HepG2 (cell line): ENCODE data around the gene CTNND2. TPM values are rescaled to one million over a fixed set of nuclear protein-coding genes. Genes with fewer than 3 reads are reported as not detected.

ENCODE experiments used
- ATAC-seq: fragments of 200-7000 bp; cut with Tn5 transposase; 3 replicates; pipeline ENCODE4 v1.9.1; 2020; ENCODE audit warnings: mild to moderate bottlenecking, moderate library complexity
- BruUV-seq: library from RNA; stranded (reverse); fragments of 400-500 nt; replicated peaks from 2 replicates; lab custom pipeline; 2021; lab: Mats Ljungman, UMichigan
- CTCF ChIA-PET: fragments of 300-600 bp; formaldehyde crosslinking; extraction: SDS; loops from one replicate; lab custom pipeline; 2021; ENCODE audit warnings: low total read pairs, inconsistent platforms, low intra/inter-chr PET ratio; lab: Yijun Ruan, JAX
- POLR2A ChIA-PET: fragments of 350-600 bp; sonication (Branson Sonifier 250); formaldehyde crosslinking; loops from one replicate; lab custom pipeline; 2020; ENCODE audit warnings: antibody characterized with exemption, inconsistent platforms; lab: Yijun Ruan, JAX
- DNase-seq: peaks from one replicate; pipeline ENCODE4 v3.0.0-alpha.2; 2015; ENCODE audit warnings: low spot score
- FAIRE-seq: peaks from 3 replicates; lab custom pipeline; 2011; peaks lifted over from hg19 to GRCh38; lab: Jason Lieb, UNC
- H2AFZ ChIP-seq: one replicate; pipeline ENCODE4 v1.6.1; 2011; ENCODE audit warnings: low read length, inconsistent platforms
- H3K27ac ChIP-seq: fragments of 300-600 bp; 3 replicates; pipeline ENCODE4 v1.8.0; 2011; ENCODE audit warnings: mixed run types, mild to moderate bottlenecking, mixed read lengths, low read length, inconsistent platforms; ENCODE audit not compliant: insufficient read depth; ENCODE audit errors: extremely low read length
- H3K27me3 ChIP-seq, 2 experiments: fragments of 200-600 bp in 1 of 2; 2 replicates in 1 of 2; 3 replicates in 1 of 2; pipeline versions ENCODE4 v1.6.0 to v1.8.0; 2011; ENCODE audit warnings: low read length in 2 of 2, mild to moderate bottlenecking in 2 of 2, moderate library complexity in 2 of 2, inconsistent platforms in 1 of 2; ENCODE audit not compliant: insufficient read depth in 2 of 2, control insufficient read depth in 1 of 2
- H3K36me3 ChIP-seq, 2 experiments: fragments of 200-600 bp in 1 of 2; replicated peaks in 1 of 2; 2 replicates in 1 of 2; 3 replicates in 1 of 2; pipeline versions ENCODE4 v1.5.1 to v1.8.0; 2011; ENCODE audit warnings: low read length in 2 of 2, inconsistent platforms in 1 of 2; ENCODE audit not compliant: insufficient read depth in 2 of 2, control insufficient read depth in 1 of 2
- H3K4me1 ChIP-seq: 2 replicates; pipeline ENCODE4 v1.5.1; 2012; ENCODE audit warnings: low read length, inconsistent platforms; ENCODE audit not compliant: insufficient read depth
- H3K4me2 ChIP-seq: 2 replicates; pipeline ENCODE4 v1.6.0; 2011; ENCODE audit warnings: low read depth, low read length, inconsistent platforms
- H3K4me3 ChIP-seq, 3 experiments: fragments of 200-600 bp in 1 of 3; sonication (generic), shearing (Covaris generic) in 1 of 3; replicated peaks in 1 of 3; 2 replicates each; pipeline ENCODE4 v1.5.1; 2011 to 2016; ENCODE audit warnings: low read length in 3 of 3, inconsistent platforms in 2 of 3, low read depth in 2 of 3, mild to moderate bottlenecking in 2 of 3, control low read depth in 1 of 3, mixed read lengths in 1 of 3; ENCODE audit not compliant: insufficient read depth in 1 of 3
- H3K79me2 ChIP-seq: one replicate; pipeline ENCODE4 v1.6.1; 2011; ENCODE audit warnings: low read length, inconsistent platforms; ENCODE audit not compliant: insufficient read depth
- H3K9ac ChIP-seq: 2 replicates; pipeline ENCODE4 v1.6.0; 2011; ENCODE audit warnings: mild to moderate bottlenecking, low read depth, low read length, inconsistent platforms; ENCODE audit not compliant: insufficient read depth
- H3K9me3 ChIP-seq: 2 replicates; pipeline ENCODE4 v1.5.1; 2012; ENCODE audit warnings: mild to moderate bottlenecking, low read length
- H4K20me1 ChIP-seq: 2 replicates; pipeline ENCODE4 v1.6.0; 2011; ENCODE audit warnings: inconsistent platforms, mild to moderate bottlenecking, low read length, moderate library complexity; ENCODE audit not compliant: insufficient read depth
- ISX ChIP-seq: sonication (generic); formaldehyde crosslinking; conservative IDR thresholded peaks from 2 replicates; pipeline ENCODE4 v1.5.0; 2020; ENCODE audit warnings: missing genetic modification reagents
- NFIB ChIP-seq: sonication (generic); formaldehyde crosslinking; IDR thresholded peaks from 2 replicates; pipeline ENCODE4 v1.9.0; 2021; ENCODE audit warnings: missing genetic modification reagents, mild to moderate bottlenecking, borderline replicate concordance
- PAXIP1 ChIP-seq: sonication (generic); formaldehyde crosslinking; conservative IDR thresholded peaks from 2 replicates; pipeline ENCODE4 v1.4.0; 2020; ENCODE audit warnings: mild to moderate bottlenecking, missing genetic modification reagents, moderate library complexity
- SP4 ChIP-seq: sonication (generic); formaldehyde crosslinking; IDR thresholded peaks from 2 replicates; pipeline ENCODE4 v1.8.1; 2023; ENCODE audit warnings: mild to moderate bottlenecking, missing genetic modification reagents
- TGIF2 ChIP-seq: IDR thresholded peaks from 2 replicates; pipeline ENCODE4 v1.6.1; 2016; ENCODE audit warnings: control low read depth, missing compliant biosample characterization
- WGBS: methylation state at CpG from one replicate; pipeline ENCODE4 v1.1.6; 2017; ENCODE audit warnings: low lambda C conversion rate; 5-methylcytosine and 5-hydroxymethylcytosine counted together
- in situ Hi-C: cut with HindIII; loops from 2 replicates; pipeline ENCODE4 v1.10.0; 2017; ENCODE audit warnings: low pct_unique_long_range_greater_than_20kb; ENCODE audit not compliant: extremely low pct_ligation_motif_present
- intact Hi-C: fragments of 100-400 bp; cut with micrococcal nuclease; formaldehyde crosslinking; loops from one replicate; pipeline ENCODE4 v1.10.0; 2022; ENCODE audit not compliant: unreplicated experiment
- polyA plus RNA-seq, 8 experiments: library from polyadenylated mRNA; depleted of rRNA in 3 of 8; stranded (reverse) in 7 of 8; unstranded in 1 of 8; fragments of >200 nt; fragmentation: Illumina TruSeq in 4 of 8; extraction: Trizol in 4 of 8; gene quantifications; 2 replicates each; pipeline versions ENCODE4 v1.2.1 to v1.2.3, GENCODE V29; 2011 to 2016; ENCODE audit warnings: low read depth in 4 of 8, missing spikeins in 1 of 8, mixed read lengths in 1 of 8; ENCODE audit not compliant: insufficient read depth in 1 of 8
- total RNA-seq, 5 experiments: library from RNA; depleted of rRNA; stranded (reverse); fragments of >200 nt; fragmentation: Illumina TruSeq; extraction: Trizol; gene quantifications; 2 replicates each; pipeline ENCODE4 v1.2.3, GENCODE V29; 2016; ENCODE audit warnings: low read depth in 1 of 5
- TF ChIP-seq, protein P1 (sequence below): sonication (generic); formaldehyde crosslinking; IDR thresholded peaks from 2 replicates; pipeline ENCODE4 v1.8.1; 2023; ENCODE audit warnings: mild to moderate bottlenecking, moderate library complexity, missing genetic modification reagents
- TF ChIP-seq, protein P2 (sequence below): sonication (generic); formaldehyde crosslinking; IDR thresholded peaks from 2 replicates; pipeline ENCODE4 v1.4.0; 2020; ENCODE audit warnings: mild to moderate bottlenecking, missing genetic modification reagents
- TF ChIP-seq, protein P3 (sequence below): IDR thresholded peaks from 2 replicates; pipeline ENCODE4 v1.6.1; 2016; ENCODE audit warnings: low read depth, control low read depth
- TF ChIP-seq, protein P4 (sequence below), 2 experiments: fragments of 450-650 bp in 1 of 2; sonication (generic) in 1 of 2; formaldehyde crosslinking; IDR thresholded peaks; 2 replicates each; pipeline versions ENCODE4 v1.5.0 to v1.8.0; 2020 to 2022; ENCODE audit warnings: mild to moderate bottlenecking in 1 of 2, missing genetic modification reagents in 1 of 2
- TF ChIP-seq, protein P5 (sequence below), 2 experiments: IDR thresholded peaks; 2 replicates each; pipeline ENCODE4 v1.6.1; 2011 to 2012; ENCODE audit warnings: low read length in 2 of 2, borderline replicate concordance in 1 of 2, low read depth in 1 of 2, mild to moderate bottlenecking in 1 of 2, moderate library complexity in 1 of 2

Gene CTNND2
- total and polyA plus RNA-seq, 2 of the 13 experiments (the other 11 are each of a cell fraction or from before 2014, with no cell fraction given), result not detected

GRCh38 chr5:10934783-10935355, 969.4 kb downstream of the CTNND2 start:
- CTCF ChIA-PET, result no interaction called here
- Histone ChIP-seq H3K36me3 (no peaks in the 10 kb centered on the region), H4K20me1 (no peaks in the 10 kb centered on the region), H3K4me1 (no peaks in the 10 kb centered on the region), H3K9me3 (no peaks in the 10 kb centered on the region), H3K4me3 (no peak overlapping the region), H2AFZ (no peak overlapping the region), H3K4me2 (no peak overlapping the region), H3K27me3 (no peaks in the 10 kb centered on the region; a peak in 1 of 5 replicates), H3K9ac (no peak overlapping the region), H3K79me2 (no peaks in the 10 kb centered on the region), H3K27ac (no peak overlapping the region)
- FAIRE-seq, result no peak
- DNase-seq, result no peak
- no TSS peak for BruUV-seq
- in situ Hi-C loops, result no loop called here
- WGBS, result 14% methylated on average over 7 of the region's 7 CpGs
- no peak for ATAC-seq
- POLR2A ChIA-PET, result no interaction called here
- intact Hi-C loops, result no loop called here
- TF ChIP-seq ISX (CRISPR knock-in tag) (no peak), SP4 (CRISPR knock-in tag) (no peak), TGIF2 (CRISPR knock-in tag) (no peak), NFIB (CRISPR knock-in tag) (no peak), PAXIP1 (CRISPR knock-in tag) (no peak)
- TF ChIP-seq, protein P1, sequence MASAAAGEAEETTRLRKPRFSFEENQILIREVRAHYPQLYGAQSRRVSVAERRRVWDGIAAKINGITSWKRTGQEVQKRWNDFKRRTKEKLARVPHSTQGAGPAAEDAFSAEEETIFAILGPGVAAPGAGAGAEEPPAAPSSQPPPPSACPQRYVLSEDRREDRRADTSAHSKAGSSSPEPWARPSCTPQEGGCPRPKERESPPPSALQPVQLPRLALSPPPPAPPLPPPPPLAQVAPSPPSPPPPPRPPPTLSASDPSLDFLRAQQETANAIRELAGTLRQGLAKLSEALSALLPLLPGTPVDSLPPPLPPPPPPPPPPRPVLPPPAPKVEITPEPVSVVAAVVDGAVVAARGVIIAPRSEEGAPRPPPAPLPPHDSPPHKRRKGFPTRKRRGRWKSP (CRISPR knock-in tag), result no peak
- TF ChIP-seq, protein P2, sequence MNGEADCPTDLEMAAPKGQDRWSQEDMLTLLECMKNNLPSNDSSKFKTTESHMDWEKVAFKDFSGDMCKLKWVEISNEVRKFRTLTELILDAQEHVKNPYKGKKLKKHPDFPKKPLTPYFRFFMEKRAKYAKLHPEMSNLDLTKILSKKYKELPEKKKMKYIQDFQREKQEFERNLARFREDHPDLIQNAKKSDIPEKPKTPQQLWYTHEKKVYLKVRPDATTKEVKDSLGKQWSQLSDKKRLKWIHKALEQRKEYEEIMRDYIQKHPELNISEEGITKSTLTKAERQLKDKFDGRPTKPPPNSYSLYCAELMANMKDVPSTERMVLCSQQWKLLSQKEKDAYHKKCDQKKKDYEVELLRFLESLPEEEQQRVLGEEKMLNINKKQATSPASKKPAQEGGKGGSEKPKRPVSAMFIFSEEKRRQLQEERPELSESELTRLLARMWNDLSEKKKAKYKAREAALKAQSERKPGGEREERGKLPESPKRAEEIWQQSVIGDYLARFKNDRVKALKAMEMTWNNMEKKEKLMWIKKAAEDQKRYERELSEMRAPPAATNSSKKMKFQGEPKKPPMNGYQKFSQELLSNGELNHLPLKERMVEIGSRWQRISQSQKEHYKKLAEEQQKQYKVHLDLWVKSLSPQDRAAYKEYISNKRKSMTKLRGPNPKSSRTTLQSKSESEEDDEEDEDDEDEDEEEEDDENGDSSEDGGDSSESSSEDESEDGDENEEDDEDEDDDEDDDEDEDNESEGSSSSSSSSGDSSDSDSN (CRISPR knock-in tag), result no peak
- TF ChIP-seq, protein P3, sequence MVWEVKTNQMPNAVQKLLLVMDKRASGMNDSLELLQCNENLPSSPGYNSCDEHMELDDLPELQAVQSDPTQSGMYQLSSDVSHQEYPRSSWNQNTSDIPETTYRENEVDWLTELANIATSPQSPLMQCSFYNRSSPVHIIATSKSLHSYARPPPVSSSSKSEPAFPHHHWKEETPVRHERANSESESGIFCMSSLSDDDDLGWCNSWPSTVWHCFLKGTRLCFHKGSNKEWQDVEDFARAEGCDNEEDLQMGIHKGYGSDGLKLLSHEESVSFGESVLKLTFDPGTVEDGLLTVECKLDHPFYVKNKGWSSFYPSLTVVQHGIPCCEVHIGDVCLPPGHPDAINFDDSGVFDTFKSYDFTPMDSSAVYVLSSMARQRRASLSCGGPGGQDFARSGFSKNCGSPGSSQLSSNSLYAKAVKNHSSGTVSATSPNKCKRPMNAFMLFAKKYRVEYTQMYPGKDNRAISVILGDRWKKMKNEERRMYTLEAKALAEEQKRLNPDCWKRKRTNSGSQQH (CRISPR knock-in tag), result no peak
- TF ChIP-seq, protein P4, sequence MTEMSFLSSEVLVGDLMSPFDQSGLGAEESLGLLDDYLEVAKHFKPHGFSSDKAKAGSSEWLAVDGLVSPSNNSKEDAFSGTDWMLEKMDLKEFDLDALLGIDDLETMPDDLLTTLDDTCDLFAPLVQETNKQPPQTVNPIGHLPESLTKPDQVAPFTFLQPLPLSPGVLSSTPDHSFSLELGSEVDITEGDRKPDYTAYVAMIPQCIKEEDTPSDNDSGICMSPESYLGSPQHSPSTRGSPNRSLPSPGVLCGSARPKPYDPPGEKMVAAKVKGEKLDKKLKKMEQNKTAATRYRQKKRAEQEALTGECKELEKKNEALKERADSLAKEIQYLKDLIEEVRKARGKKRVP (CRISPR knock-in tag; IDR thresholded peaks at IDR 0.05), result no peak
- TF ChIP-seq, protein P5, sequence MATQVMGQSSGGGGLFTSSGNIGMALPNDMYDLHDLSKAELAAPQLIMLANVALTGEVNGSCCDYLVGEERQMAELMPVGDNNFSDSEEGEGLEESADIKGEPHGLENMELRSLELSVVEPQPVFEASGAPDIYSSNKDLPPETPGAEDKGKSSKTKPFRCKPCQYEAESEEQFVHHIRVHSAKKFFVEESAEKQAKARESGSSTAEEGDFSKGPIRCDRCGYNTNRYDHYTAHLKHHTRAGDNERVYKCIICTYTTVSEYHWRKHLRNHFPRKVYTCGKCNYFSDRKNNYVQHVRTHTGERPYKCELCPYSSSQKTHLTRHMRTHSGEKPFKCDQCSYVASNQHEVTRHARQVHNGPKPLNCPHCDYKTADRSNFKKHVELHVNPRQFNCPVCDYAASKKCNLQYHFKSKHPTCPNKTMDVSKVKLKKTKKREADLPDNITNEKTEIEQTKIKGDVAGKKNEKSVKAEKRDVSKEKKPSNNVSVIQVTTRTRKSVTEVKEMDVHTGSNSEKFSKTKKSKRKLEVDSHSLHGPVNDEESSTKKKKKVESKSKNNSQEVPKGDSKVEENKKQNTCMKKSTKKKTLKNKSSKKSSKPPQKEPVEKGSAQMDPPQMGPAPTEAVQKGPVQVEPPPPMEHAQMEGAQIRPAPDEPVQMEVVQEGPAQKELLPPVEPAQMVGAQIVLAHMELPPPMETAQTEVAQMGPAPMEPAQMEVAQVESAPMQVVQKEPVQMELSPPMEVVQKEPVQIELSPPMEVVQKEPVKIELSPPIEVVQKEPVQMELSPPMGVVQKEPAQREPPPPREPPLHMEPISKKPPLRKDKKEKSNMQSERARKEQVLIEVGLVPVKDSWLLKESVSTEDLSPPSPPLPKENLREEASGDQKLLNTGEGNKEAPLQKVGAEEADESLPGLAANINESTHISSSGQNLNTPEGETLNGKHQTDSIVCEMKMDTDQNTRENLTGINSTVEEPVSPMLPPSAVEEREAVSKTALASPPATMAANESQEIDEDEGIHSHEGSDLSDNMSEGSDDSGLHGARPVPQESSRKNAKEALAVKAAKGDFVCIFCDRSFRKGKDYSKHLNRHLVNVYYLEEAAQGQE (IDR thresholded peaks at IDR 0.05; ENCODE audit: borderline replicate concordance in 1 of 2, low read depth in 1 of 2, low read length in 2 of 2), result no peak
